NCI-H524 treated with DMSO at 0.1 percent for 48 hours (cell line): ENCODE measurements around the gene CD9.
"Not testable (repeated sequence)": the region's sequence is repeated elsewhere in the genome, so short reads cannot be mapped to it uniquely, and the experiment has no call there.

Experiments used
- DNase-seq: peaks from one replicate; lab custom pipeline; 2025; lab: John Stamatoyannopoulos, UW

The CD9 gene

DNA sequence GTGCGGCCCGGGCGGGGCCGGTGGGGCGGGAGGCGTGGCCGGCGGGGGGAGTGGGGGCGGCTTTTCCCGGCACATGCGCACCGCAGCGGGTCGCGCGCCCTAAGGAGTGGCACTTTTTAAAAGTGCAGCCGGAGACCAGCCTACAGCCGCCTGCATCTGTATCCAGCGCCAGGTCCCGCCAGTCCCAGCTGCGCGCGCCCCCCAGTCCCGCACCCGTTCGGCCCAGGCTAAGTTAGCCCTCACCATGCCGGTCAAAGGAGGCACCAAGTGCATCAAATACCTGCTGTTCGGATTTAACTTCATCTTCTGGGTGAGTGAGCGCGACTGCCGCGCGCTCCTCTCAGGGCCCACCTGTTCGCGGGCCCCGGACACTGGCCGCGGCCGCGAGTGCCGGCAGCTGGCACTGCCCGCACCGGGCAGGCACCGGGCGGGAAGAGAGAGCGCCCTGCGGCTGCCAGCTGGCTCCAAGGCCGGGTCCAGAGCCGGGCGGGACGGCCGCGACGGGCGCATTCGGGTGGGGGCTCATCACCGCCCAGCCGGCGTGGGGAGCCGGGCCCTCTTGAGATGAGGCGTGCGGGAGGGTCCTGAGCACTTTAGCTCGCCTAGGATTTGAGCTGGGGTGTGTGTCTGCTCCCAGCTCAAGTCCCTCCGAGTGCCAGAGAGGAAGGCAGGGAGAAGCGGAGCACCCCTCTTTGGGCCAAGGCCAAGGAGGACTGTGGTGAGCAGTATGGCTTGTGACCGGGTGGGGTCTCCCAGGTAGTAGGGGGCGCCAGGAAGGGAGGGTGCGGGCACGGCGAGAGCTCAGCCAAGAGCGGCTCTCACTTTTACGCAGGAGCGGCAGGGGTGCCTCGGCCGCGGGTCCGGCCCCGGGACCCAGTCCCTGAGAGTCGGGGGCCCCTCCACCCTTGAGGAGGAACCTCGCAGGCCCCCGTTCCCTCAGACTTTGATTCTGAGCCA lies at the start of gene CD9:
TSS of gene CD9 (plus strand) at position 145 of the 957 bp plus-strand sequence. CDS start at position 245, 100 bp downstream.
- DNase-seq: no peak

DNA sequence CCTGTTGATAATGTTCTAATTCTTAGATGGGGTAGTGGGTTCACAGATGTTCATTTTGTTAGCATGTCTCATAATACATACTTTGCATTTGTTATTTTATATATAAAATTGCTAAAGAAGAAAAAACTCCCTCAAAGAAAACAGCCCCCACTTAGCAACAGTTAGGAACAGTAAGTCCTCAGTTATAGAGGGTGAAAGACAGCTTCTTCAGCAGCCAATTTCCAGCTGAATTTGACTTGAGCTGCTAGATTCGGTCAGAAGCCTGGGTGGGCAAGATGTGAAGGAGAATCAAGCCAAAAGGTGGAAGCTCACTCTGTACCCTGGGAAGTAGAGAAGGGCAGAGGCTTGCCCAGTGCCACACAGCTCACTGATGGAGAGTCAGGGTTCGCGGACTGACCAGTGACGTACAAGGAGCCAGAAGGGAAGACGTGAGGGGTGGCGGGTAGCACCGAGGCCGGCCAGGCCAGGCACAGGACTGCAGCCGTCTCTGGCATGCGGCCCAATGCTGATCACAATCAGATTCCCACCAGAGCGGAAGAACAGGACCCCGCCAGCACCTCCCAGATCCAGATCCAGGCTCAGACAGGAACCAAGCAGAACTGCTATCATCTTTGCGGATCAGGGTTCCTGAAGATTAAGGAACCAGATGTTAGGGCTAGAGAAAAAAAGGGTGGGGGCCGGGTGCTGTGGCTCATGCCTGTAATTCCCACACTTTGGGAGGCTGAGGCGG lies 45.3 kb upstream of the CD9 start:
- DNase-seq: no peak

DNA sequence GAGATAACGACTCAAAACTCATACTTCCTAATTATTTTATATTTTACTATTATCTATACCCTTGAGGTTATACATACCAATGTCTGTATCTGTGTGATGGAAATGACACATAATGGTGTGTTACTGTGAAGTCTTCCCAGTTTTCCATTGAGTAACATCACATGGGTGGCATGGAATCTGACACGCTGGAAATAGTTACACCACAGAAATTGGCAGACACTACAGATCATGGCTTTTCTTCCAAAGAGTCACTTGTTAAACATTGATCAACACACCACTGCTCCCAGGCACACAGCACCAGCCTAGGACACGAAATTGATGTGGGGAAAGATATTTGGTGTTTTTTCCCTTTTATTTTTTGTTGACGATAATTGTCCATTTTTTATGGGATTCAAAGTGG lies 42.7 kb upstream of the CD9 start:
- no peak for DNase-seq

GRCh38 chr12:6158255-6158654 lies 41.9 kb upstream of the CD9 start:
- DNase-seq: no peak

- DNase-seq: no peak
Measured at GRCh38 chr12:6158749-6159148, 41.5 kb upstream of the CD9 start.

DNA sequence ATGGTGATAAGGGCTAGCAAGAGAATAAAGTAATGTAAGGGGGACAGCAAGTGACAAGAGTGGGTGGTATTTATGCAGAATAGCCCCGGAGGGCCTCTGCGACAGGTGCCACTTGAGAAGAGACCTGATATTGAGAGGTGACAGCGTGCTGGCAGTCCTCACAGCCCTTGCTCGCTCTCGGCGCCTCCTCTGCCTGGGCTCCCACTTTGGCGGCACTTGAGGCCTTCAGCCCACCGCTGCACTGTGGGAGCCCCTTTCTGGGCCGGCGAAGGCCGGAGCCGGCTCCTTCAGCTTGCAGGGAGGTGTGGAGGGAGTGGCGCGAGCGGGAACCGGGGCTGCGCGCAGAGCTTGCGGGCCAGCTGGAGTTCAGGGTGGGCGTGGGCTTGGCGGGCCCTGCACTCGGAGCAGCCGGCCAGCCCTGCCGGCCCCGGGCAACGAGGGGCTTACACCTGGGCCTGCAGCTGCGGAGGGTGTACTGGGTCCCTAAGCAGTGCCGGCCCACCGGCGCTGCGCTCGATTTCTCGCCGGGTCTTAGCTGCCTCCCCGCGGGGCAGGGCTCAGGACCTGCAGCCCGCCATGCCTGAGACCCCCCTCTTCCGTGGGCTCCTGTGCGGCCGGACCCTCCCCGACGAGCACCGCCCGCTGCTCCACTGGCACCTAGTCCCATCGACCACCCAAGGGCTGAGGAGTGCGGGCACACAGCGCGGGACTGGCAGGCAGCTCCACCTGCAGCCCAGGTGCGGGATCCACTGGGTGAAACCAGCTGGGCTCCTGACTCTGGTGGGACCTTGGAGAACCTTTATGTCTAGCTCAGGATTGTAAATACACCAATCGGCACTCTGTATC lies 40.8 kb upstream of the CD9 start:
- DNase-seq: not testable (repeated sequence)

- not testable (repeated sequence) for DNase-seq
Measured at GRCh38 chr12:6160049-6160649, 40.1 kb upstream of the CD9 start.

DNA sequence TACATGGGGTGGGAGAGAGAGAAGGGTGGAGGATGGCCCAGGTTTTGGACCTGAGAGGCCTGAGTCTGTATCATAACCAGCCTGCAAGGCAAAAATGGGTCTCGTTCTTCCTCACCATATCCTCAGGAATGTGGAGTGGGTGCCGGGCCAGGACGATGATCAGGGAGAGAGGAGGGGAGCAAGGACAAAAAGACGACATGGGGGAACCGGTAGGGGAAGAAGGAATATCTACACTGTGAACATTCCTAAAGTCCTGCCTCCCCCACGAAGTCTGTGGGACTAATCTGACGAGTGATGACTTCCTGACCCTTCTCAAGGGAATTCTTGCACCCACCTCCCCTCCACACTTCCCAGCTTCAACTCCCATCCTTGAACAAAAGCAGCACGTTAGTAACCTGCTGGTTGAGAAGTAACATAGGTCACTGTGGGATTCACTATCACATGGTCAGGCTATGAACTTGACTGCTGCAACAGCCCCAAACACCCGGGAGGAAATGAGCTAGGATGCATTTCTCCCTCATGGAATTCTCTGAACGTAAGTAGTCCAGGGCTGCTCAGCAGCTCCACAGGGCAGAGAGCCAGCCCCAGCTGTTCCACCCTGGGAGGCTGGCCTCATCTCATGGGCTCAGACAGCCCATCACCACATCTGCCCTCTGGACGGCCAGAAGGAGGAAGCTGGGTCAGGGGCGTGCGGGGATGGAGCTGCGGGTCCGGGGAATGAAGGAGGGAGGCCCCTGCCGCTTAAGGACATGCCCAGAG lies 38.9 kb upstream of the CD9 start:
- DNase-seq: no peak

DNA sequence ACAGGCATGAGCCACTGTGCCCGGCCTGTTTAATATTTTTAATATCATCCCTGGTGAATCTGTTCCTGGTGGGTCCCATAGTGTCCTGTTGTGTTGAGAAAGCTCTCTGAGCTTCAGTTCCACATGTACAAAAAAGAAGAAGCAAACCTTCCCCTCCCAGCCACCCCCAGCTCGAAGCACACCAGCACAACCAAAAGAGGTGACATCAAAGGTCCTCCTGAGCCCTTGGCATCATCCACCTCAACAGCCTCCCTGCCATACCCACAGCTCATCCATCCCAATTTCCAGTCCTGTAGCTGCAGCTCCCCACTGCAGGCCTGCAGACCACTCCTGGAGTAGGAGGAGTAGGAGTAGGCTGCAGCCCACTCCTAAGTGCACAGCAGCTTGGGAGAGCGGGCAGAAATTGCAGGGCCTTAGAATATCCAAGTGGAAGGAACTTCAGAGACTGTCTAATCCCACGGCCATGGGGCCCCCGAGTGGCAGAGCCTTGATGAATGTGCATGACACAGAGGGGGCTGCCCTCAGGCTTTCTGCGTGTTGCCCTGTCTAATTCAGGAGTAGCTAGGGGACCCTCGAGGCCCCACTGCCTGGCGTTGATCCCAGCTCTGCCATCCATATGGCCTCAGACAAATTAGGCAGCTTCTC lies 36.7 kb upstream of the CD9 start:
- no peak for DNase-seq

DNA sequence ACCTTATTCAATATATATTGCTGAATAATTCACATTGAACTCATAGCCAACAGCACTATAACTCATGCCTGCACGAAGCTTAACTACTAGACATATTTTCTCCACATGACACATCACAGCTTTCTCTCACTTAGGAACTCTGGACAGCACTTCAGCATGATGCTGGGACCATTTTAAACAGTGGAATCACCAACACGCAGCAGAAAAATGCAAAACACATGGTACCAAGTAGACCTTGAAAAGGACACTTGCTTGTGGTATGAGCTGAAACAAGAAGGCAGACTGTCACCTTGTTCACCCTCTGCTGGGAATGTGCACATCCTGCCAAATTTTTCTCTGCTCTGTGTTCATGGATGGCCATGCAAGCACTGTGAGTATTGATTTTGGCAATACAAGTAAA lies 34.8 kb upstream of the CD9 start:
- DNase-seq: no peak

DNA sequence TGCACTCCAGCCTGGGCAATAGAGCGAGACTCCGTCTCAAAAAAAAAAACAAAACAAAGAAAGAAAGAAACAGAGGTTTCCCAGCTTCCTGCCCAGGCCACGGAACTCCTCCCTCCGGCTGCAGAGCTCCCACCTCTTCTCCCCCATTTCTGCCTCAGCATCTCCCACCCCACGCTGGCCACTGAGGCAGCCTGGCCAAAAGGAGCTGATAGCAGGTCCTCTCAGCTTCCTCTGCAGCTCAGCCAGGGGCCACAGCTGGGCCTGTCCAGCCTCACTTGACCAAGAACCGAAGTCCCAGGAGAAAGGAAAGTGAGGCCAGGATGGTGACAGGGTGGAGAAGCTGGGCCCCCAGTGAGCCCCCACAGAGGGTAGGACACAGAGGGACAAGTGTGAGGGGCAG lies 33.4 kb upstream of the CD9 start:
- DNase-seq: no peak

DNA sequence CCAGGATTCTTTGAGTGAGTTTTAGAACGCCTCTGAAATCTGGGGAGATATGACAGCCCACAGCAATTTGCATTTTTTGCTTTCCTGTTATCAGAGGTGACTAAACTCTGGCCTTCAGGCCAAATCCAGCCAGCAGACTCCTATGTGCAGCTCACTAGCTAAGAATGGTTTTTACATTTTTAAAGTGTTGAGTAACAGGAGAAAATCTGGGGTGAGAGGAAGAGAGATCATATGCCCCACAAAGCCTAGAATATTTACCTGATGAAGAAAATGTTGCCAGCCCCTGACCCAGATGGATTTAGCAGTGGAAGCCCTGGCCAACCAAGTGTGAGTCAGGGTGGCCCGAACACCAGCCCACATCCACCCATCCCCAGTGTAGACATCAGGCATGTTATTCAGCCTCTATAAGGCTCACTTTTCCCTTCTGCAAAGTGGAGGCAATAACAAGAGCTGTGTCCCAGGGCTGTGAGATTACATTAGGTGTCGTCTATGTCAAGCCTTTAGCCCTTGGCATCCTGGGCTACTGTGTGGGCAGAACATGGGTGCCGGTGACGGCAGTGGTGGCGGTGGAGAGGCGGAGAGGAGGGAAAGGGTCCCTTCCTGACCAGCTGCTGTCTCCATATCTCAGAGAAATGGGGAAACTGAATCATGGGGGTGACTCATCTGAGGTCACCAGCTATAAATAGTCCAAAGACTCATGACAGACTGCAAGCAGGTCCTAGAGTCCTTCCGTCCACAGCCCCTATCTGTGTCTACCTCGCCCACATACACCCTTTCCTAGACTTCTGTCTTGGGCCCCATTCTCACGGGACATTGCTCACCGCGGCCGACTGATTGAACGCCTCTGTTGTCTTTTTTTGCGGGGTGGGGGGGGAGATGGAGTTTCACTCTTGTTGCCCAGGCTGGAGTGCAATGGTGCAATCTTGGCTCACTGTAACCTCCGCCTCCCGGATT lies 32.6 kb upstream of the CD9 start:
- DNase-seq: no peak

DNA sequence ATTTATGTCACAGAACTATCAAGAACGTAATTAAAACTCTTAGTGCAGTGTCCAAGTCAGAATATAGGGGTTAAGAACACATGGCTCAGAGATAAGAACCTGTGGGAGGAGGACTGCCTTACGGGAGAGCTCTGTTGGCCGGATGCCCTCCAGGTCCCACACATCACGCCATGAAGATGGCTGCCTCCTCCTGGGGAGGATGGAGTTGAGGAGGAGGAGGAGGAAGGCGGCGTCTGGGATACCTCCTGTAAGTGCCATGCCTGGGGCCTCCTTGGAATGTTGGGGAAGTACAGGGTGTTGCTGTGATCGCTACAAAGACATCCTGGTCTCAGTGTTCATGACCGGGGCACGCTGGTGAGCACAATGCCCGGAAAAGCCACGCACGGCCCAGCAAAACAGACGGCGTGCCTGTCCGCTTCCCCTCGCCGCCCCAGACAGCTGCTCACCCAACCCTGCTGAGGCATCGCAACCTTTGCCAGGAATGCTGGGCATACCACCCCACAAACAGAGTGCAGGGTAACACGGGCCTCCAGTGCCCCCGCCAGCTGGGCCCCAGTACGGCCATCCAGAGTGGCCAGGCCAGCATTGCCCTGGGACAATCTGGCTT lies 28.7 kb upstream of the CD9 start:
- no peak for DNase-seq

GRCh38 chr12:6172086-6172485 lies 28.1 kb upstream of the CD9 start:
- no peak for DNase-seq

- DNase-seq: no peak
Measured at GRCh38 chr12:6172862-6173261, 27.3 kb upstream of the CD9 start.

- DNase-seq: no peak
Measured at GRCh38 chr12:6177642-6178358, 22.4 kb upstream of the CD9 start.

DNA sequence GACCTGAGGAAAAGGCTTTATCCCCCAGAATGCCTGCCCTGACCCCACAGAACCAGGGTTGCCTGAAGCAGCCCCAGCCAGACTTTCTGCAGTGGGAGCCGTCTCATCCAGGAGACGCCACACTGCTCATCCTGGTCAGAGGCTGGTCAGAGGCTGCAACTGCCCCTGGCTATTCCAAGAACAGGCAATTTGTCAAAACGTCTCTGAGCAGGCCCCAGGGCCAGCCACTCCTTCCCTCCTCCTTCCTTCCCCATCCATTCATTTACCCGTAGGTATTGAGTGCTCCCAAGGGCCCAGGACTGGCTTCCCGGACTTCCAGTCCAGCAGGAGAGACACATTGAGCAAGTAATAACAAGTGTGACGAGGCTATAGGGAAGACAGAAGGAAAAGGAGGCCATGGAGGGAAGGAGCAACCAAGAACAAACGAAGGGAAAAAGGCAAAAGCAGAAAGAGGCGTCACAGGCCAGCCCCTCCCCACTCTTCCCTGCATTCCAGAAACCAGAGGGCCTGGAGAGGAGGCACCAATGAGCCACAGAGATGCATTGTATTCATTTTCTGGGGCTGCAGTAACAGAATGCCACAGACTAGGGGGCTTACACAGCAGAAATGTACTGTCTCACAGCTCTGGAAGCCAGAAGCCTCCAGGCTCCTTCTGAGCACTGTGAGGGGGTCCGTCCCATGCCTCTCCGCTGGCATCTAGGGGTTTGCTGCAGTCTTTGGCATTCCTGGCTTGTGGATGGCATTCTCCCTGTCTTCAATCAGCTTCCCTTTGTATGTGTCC lies 21.0 kb upstream of the CD9 start:
- no peak for DNase-seq
